ENCODE results near the gene POPDC2.

- TF ChIP-seq POLR2AphosphoS5 (IDR thresholded peaks at IDR 0.05; ENCODE audit: low read depth, low read length) (no peak), FOXP2 (optimal IDR thresholded peaks at IDR 0.05; ENCODE audit: borderline replicate concordance, extremely low read depth, extremely low read length, insufficient read depth) (no peak), SIN3A (IDR thresholded peaks at IDR 0.05; ENCODE audit: borderline replicate concordance, insufficient read depth, low read length) (no peak), REST (IDR thresholded peaks at IDR 0.05; ENCODE audit: insufficient read depth in 1 of 2, low read depth in 2 of 2, low read length in 2 of 2) (no peak)
These were observed 22.5 kb downstream of the POPDC2 start for GRCh38 chr3:119637679-119638477.

All from PFSK-1 (cell line).